Upper lobe of right lung (tissue), 1 donor: ENCODE results near the gene ARL8B. TPM values are rescaled to one million over a fixed set of nuclear protein-coding genes. Genes with fewer than 3 reads are reported as not detected.
"Not testable (repeated sequence)": the region's sequence is repeated elsewhere in the genome, so short reads cannot be mapped to it uniquely, and the experiment has no call there.

Experiments used
- ATAC-seq: fragments of 200-7000 bp; cut with Tn5 transposase; one replicate; pipeline ENCODE4 v1.9.1; 2020; ENCODE audit warnings: mild to moderate bottlenecking, moderate library complexity
- DNase-seq: peaks from one replicate; pipeline ENCODE4 v3.0.0-alpha.2; 2020
- H3K27ac ChIP-seq: fragments of 200-600 bp; one replicate; pipeline ENCODE4 v1.8.0; 2022
- H3K27me3 ChIP-seq: fragments of 200-600 bp; one replicate; pipeline ENCODE4 v1.8.0; 2022; ENCODE audit warnings: mild to moderate bottlenecking
- H3K36me3 ChIP-seq: fragments of 200-600 bp; one replicate; pipeline ENCODE4 v1.8.0; 2022
- H3K4me1 ChIP-seq: fragments of 200-600 bp; one replicate; pipeline ENCODE4 v1.8.0; 2022
- H3K4me3 ChIP-seq: fragments of 200-600 bp; one replicate; pipeline ENCODE4 v1.8.0; 2022; ENCODE audit warnings: mild to moderate bottlenecking
- H3K9me3 ChIP-seq: fragments of 200-600 bp; one replicate; pipeline ENCODE4 v1.8.0; 2022
- CTCF ChIP-seq: fragments of 200-600 bp; IDR thresholded peaks from one replicate; pipeline ENCODE4 v1.8.0; 2022; ENCODE audit warnings: antibody characterized with exemption
- intact Hi-C: fragments of 100-400 bp; cut with DNase I; formaldehyde crosslinking; loops from one replicate; pipeline ENCODE4 v1.11.0; 2022
- total RNA-seq: library from RNA; stranded (reverse); fragmentation: NEBNext Ultra II Directional; extraction: Animal tissue kit (Norgen Biotek cat#: 25700); gene quantifications from one replicate; pipeline ENCODE4 v1.2.1, GENCODE V29; 2021
- donor health status: DM: no; HTN: yes; CAD: no; lungs with severe emphysema.

ARL8B gene
- total RNA-seq, 1 donor from 2014 or later, result 91.5 TPM

GRCh38 chr3:5143464-5143863 lies 21.4 kb downstream of the ARL8B start:
- TF ChIP-seq CTCF, result no peak
- no peak for DNase-seq
- peaks cover 36% of the 10 kb centered on the region for H3K4me1 ChIP-seq

DNA sequence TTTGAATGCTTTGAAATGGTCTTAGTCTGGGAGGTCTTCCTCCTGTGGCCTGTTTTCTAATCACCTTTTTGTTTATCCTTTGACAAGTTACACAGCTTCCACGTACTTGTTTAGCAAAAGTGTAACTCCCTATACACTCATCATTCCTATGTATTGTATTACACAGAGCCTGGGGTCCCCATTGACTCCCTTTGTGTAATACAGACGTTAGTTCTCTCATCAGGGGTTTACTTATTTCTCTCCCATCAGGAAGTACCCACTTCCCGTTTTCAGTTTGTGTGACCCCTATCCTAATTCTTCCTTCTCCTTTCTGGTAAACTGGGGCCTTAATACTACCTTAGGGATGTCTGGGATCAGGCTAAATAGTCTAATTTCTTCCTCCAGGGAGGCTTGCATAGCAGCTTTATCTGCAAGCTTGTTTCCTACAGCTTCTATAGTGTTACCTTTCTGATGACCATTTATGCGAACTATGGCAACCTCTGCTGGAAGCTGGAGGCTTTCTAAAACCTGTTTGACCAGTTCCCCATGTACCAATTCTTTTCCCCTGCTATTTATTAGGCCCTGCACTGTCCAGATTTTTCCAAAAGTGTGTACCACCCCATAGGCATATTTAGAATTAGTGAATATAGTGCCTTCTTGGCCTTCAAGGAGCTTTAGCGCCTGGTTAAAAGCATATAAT lies 22.4 kb downstream of the ARL8B start:
- no peaks in the 10 kb centered on the region for H3K36me3 ChIP-seq
- DNase-seq (no peak), ATAC-seq (peak; percentile 77)
- peaks cover 26% of the 10 kb centered on the region for H3K4me1 ChIP-seq
- no peak overlapping the region for H3K4me3 ChIP-seq
- H3K27ac ChIP-seq, result no peak overlapping the region
- intact Hi-C loops, result no loop called here
- H3K27me3 ChIP-seq, result no peaks in the 10 kb centered on the region
- H3K9me3 ChIP-seq, result no peaks in the 10 kb centered on the region
- TF ChIP-seq CTCF, result no peak

More at GRCh38 chr3:5143464-5143863, 21.4 kb downstream of the ARL8B start:
- Histone ChIP-seq H3K27me3 (no peaks in the 10 kb centered on the region), H3K9me3 (no peaks in the 10 kb centered on the region), H3K27ac (no peak overlapping the region), H3K4me3 (no peak overlapping the region), H3K36me3 (no peaks in the 10 kb centered on the region)
- intact Hi-C loops, result no loop called here
- ATAC-seq, result no peak

DNA sequence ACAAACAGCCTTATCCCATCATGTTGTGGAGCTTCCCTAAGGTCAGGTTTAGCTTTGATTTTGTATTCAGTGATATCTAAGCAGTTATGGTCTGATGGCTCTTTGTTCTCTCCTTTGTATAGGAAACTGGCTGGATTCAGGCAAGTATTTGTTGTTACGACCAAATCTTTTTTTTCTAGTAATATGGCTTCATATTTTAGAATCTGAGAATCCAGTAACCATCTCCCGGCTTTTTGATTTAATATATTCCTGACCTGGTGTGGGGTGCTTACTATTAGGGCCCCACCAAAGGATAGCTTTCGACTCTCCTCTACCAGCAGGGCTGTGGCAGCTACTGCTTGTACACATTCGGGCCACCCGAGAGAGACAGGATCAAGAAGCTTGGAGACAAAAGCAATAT lies 23.0 kb downstream of the ARL8B start:
- intact Hi-C loops, result no loop called here
- Histone ChIP-seq H3K36me3 (no peaks in the 10 kb centered on the region), H3K27me3 (no peaks in the 10 kb centered on the region), H3K4me3 (no peak overlapping the region), H3K9me3 (no peaks in the 10 kb centered on the region), H3K4me1 (peaks cover 19% of the 10 kb centered on the region), H3K27ac (no peak overlapping the region)
- no peak for ATAC-seq
- TF ChIP-seq CTCF, result no peak
- no peak for DNase-seq

- H3K4me3 ChIP-seq, H3K9me3 ChIP-seq, H3K27ac ChIP-seq, intact Hi-C loops, DNase-seq, ATAC-seq, H3K36me3 ChIP-seq, H3K27me3 ChIP-seq: not testable (repeated sequence)
- H3K4me1 ChIP-seq, result peaks cover 11% of the 10 kb centered on the region
These were observed 25.1 kb downstream of the ARL8B start for GRCh38 chr3:5147152-5147551.

DNA sequence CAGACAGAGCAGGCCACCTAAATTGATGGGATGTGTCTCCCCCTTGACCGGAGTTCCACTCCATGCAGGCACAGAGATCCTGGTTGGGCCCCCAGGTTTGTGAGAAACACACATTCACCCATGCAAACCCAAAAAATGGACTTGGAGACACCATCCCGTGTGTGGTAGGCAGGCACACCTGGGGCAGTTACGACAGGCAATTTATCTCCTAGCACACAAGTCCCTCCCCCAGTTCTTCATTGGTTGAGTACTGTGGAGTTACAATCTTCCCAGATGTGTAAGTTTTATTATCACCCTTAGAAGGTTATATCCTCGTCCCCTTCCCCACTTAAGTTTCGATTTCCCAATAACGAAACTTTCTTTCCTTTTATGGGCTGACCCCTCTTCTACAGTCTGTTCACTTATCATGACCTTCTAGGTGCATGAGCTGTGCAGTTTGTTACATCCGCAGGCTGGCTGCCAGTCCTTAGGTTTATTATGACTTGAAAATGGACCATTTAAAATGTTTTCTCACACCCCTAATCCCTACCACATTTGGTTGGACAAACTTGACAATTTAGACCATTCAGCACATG lies 27.3 kb downstream of the ARL8B start:
- H3K36me3 ChIP-seq, result no peaks in the 10 kb centered on the region
- TF ChIP-seq CTCF, result no peak
- no peak overlapping the region for H3K4me3 ChIP-seq
- DNase-seq (no peak), ATAC-seq (no peak)
- H3K4me1 ChIP-seq, result peaks cover 4% of the 10 kb centered on the region
- no peaks in the 10 kb centered on the region for H3K9me3 ChIP-seq
- no peaks in the 10 kb centered on the region for H3K27me3 ChIP-seq
- intact Hi-C loops, result no loop called here
- no peak overlapping the region for H3K27ac ChIP-seq

DNA sequence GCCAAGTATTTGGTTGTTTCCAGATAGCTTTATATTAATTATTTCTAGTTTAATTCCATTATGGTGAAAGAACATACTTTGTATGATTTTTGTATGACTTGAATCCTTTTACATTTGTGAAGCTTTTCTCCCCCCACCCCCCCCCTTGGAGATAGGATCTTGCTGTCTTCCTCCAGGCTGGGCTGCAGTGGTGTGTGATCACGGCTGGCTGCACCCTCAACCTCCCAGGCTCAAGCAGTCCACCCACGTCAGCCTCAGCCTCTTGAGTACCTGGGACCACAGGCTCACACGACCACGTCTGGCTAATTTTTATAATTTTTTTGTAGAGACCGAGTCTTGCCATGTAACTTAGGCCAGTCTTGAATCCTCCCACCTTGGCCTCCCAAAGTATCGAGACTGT lies 29.5 kb downstream of the ARL8B start:
- intact Hi-C loops, result no loop called here
- Histone ChIP-seq H3K9me3 (no peaks in the 10 kb centered on the region), H3K4me1 (no peaks in the 10 kb centered on the region), H3K27me3 (no peaks in the 10 kb centered on the region), H3K36me3 (no peaks in the 10 kb centered on the region), H3K4me3 (no peak overlapping the region), H3K27ac (no peak overlapping the region)
- no peak for ATAC-seq
- no peak for TF ChIP-seq CTCF
- DNase-seq, result no peak
